HG02852 (cell line): Measurements from ENCODE around the gene ADAMTS9.

Experiments
- ATAC-seq: cut with Tn5 transposase; IDR thresholded peaks from one replicate; pipeline ENCODE4 v1.9.1; 2021; ENCODE audit warnings: mild to moderate bottlenecking, moderate library complexity; ENCODE audit not compliant: unreplicated experiment

The ADAMTS9 gene

DNA sequence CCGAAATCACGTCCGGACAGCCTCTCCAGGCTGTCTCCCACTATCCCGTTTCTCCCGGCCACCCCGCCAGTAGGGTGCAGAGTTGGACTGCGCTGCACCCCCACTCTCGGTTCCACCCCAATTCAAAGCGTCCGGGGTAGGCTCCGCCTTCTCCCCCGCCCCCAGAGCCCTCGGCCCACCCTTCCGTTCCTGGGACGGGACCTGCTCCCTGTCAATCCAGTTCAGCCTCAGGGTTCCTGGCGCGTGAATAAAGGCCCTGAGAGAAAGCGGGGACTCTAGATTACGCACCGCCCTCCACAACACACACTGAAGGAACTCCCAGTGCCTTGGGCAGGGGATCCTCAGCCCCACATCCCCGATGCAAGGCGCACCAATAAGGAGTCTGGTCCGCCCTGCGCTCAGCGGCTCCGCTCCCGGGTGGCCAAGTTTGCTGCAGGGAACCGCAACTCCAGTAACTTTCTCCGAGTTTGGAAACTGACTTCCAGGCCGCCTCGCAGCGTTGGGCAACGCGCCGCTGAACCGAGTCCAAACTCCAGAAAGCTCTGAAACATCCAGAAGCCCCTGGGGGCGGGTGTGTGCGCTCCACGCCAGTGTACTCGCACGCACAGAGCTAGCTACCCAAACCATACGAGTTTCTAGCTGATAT is 1.9 kb downstream of the ADAMTS9 start:
- no peak for ATAC-seq

DNA sequence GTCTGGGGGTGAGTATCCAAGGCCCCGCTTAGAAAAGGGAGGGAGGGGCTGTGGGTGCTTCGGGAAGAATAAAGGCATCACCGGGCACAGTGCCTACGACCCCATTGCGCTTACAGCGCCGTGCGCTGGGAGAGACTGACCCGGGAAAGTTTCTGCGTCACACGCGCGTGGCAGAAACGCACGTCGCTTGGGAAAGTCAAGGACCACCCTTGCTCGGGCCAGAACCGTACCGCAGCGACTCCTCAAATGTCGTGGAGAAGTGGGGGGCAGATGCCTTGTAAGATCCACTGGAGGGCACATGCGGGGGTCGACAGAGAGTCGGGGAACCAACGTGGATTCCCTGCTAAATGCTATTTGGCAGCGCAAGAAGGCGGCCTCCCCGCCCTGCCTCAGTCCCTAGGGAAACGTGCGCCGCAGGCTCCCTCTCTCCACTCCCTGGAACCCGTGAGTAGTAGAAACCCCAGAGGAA is 2.4 kb downstream of the ADAMTS9 start:
- ATAC-seq: no peak

DNA sequence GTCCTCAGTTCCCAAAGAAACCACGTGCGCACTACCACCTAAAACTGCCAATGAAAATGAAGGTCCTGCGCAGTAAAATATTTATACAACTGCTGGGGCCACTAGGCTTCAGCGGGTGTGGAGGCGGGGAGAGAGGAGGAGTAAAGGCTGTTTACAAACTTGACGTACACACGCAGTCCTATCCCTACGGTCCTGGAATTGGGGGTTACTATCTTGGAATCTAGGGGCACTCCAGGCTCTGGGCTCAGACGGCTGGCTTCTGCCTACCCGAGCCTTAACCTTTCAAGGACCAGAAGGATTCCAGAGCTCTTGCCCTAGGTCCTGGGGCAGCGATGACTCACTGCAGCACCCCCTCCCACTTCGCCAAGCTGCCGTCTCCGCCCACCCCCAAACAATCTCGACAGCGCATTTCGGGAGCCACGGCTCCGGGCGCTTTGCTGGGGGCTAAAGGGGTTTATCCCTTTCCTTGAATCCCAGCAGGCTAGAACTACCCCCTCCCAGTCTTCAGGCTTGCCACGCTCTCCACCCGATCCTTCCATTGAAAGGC is 3.0 kb downstream of the ADAMTS9 start:
- no peak for ATAC-seq

DNA sequence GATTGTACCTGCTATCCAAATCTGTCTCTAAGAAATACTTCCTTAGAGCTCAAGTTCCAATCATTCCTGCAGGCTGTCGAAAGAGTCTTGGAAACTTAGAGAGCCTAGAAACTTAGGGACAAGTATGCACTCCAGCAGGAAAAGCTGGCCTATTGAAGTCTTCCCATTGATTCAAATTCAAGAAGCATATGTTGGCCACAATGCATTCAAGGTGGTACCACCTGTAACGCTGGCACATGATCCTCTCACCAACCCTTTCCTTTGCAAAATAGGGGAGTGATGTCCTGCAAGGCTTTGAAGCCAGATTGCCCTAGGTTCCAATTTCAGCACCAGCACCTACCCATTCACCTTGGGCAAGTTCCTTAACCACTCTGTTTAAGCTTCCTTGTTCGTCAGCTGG is 6.0 kb downstream of the ADAMTS9 start:
- ATAC-seq: no peak

DNA sequence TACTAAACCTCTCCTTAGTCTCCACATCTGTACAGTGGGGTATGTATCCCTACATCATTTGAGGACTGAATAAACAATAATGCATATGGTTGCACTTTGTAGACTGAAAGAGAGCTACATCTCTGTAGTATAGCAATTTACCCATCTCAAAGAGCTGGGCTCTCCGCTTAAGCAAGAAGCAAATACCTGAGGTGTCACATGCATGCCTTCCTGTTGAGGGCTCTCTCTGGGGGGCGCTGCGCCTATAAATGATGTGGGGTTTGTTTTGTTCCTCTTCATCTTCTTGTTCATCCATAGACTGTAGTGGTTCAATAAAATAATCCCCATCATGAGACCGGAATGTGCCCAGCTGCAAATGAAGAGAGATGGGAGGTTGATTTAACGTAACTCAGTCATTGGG is 6.8 kb downstream of the ADAMTS9 start:
- no peak for ATAC-seq

DNA sequence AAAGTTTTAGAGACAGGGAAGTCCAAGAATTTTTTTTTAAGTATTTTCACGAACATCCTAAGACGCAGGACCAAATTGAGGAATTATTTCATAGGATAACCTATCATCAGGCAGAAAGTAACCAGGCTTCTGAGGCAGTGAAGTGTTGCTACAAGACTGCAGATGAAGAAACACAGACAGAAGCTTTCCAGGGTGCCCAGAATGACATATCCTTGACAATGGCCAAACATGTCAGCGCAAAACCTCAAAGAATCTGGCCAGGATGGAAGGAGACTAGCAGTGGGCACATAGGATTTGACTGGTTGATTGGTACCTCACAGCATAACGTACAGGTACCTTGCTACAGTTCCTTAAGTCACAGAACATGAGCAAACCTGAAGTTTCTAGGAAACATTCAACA is 7.5 kb downstream of the ADAMTS9 start:
- no peak for ATAC-seq

DNA sequence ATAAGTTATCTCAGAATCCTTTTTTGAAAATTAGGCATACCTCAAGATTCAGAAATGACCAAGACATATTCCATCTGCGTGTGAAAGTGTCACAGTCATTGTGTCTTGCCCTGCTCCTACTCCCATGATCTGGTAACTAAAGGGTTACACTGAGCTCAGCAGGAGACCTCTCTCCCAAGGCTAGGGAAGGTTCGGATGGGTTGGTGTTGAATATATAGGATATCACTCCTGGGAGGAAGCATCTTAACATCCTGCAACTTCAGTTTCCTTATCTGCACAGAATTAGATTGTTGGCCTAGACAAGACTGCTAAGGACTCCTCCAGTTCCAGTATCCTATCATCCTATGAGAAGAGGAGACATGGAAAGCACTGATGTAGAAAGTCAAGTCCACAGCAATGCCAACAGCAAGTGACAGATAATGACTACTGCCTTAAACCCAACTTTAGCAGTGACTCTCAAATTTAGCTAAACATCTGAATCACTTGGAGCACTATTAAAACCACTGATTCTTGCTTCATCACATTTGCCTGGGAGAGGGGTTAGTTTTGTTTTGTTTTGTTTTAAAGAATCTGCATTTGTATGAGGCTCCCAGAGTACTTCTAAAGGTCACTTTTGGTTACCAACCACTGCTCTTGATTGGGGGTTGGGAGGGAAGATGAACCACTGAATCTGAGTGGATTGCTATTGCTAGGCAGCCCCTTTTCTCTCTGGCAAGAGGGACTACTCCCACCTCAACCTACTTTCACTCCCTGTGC is 9.7 kb downstream of the ADAMTS9 start:
- ATAC-seq: no peak

DNA sequence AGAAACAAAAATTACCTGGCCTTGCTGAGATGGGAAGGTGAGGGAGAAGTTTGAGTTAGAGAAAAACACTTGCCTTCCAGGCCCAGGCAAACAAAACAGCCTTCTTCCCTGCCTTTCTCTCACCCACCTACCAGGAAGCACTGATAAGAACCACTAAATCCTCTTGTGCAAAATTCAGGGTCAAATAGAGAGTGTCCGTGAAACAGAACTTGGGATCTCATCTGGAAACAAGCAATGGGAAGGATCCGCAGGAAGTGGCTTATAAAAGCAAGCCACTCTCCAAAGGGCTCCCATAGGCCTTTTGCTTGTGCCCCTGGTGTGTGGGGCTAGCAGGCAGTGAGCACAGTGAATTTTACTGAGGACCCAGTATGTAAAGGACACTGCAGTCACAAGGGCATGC is 11.0 kb downstream of the ADAMTS9 start:
- no peak for ATAC-seq

DNA sequence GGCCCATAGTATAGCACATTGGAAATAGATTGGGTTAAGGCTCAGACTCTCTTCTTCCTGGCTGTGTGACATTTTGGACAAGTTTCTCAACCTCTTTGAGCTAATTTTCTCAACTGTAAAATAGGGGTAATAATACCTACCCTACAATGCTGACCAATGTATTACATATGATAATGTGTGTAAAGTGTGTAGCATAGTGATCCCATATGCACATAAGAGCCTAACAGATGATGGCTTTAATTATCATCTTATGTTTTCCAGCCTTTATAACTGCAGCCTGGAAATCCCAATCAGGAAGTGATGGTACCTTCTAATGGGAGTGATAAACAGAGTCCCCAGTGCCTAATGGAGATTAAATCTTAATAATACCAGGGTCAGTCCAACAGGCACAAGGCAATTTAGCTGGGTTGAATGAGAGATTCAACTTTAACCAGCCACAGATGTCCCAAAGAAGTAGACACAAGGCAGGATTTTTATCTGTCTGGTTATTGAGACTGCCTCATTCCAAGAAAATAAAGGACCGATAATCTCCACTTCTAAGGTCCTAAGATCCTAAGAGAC is 12.0 kb downstream of the ADAMTS9 start:
- no peak for ATAC-seq

DNA sequence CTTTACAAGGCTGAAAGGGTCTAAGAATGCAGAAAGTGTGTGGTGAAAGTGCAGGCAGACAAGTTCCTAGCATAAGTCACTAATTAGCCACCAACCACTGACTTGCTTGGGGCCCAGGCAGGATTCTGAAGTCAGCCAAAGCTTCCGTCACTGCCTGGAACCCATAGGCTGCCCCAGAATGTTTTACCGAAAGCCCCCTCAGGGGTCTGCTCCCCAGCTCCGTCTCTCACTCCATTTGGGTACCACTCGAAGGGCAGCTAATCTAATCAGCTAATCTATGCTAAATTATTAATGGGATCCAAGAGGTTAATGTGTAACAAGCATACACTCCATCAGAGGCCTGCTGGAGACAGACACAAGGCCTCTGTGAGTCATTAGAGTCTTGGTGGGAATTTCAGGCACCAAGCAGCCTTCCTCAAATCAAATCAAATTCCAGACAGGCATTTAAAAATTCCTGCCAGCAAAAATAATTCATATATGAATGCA is 13.2 kb downstream of the ADAMTS9 start:
- ATAC-seq: no peak

DNA sequence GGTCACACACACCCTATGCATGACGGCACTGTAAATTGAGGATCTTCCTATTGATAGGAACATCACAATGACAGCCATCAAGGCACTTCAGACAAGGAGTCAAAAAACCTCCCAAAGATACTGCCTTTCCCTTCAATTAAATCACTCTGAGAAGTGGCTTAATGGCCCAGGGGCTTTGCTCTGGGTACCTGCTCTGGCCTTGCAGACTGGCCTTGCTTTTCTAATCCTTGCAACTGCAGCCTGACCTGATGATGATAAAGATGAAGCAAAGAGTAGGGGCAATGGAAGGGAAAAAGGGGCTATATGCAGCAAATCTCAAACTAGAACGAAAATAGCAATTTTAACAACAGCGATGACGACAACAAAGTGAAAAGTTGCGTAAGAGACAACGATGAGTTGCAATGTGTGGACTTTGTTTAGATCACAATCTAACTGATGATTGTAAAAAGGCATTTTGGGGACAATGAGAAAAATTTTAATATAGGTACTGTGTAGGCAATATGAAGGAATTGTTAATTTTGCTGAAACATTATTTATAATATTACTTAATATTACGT is 14.6 kb downstream of the ADAMTS9 start:
- no peak for ATAC-seq

DNA sequence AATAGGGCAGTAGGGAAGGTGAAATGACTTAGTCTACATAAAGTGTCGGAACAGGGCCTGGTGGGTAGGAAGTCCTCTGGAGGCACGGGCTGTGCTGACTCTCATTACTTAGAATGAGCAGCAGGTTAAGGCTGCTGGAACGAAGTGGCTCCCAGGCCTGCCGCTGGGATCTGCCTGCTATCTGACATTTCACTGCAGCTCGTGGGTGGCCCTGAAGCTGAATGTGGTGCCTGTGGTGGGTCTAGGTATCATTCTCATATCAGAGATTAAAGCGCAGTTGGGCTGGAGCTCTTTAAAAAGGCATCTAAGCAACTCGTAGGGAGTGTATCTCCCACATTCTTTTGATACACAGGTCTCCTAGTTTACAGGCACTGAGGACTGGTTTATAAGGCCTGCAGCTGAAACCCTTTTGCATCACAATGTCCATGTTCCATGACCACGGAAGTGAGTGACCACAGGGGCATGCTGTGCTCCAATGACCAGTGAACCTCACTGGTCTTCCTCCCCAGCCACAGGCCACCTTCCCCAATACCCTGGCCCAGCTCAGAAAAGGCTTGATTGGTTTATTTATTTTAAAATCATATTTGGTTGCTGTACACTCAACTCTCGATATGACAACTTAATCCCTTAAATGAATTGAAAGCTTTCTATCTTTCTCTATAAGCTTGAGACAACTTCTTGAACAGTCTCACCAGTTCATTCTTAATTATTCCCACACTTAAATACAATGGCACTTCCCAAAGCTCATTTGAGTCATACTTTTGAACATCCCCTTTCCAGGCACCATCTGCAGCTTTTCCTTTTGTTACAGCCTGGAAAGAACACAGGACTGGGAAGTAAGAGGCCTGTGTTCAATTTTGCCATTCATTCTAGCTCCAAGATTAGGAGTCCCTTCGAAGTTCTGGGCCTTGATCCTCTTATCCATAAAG is 19.0 kb downstream of the ADAMTS9 start:
- ATAC-seq: no peak

DNA sequence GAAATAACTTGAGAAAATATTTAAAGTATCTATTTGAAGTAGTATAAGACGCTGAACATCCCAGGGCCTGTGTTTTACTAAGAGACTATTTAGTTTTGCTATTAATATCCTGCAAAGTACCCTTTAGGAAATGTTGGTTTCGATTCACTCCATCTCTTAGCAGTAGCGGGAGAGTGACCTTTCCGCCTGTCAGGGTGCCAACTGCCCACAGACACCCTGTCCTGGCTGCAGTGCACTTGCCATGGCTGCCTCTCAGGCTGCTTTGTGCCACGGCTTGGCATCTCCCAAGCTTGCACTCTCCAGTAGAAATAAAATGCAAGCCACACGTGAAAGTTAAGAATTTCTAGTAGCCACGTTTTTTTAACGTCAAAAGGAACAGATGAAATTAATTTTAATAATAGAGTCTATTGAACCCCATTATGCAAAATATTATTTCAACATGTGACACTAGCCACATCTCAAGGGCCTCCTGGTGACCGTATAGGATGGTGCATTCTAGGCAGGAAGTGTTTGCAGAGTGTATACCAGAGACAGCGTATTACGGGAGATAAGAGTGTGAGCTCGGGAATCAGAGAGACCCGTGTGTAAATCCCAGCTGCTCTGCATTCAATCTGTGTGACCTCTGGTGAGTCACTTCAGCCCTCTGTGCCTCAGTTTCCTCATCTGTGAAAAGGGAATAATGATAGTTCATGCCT is 19.8 kb downstream of the ADAMTS9 start:
- no peak for ATAC-seq

DNA sequence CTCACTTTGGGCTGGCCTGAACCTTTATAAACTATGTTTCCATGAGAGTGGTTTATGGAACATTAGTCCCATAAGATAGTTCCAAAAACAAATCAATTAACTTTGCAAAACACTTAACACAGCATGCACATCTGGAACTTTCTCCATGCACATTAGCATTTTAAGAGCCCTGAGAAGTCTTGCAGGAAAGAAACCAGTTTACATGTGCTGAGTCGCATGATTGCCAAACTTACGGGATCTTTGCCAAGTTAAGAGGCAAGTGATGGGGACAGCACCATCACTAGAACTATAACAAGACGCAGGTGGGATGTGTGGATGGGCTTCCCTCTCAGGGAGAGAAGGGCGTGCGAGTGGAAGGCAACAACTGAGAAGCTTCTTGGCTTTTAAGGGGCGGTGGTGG is 20.7 kb downstream of the ADAMTS9 start:
- ATAC-seq: no peak

DNA sequence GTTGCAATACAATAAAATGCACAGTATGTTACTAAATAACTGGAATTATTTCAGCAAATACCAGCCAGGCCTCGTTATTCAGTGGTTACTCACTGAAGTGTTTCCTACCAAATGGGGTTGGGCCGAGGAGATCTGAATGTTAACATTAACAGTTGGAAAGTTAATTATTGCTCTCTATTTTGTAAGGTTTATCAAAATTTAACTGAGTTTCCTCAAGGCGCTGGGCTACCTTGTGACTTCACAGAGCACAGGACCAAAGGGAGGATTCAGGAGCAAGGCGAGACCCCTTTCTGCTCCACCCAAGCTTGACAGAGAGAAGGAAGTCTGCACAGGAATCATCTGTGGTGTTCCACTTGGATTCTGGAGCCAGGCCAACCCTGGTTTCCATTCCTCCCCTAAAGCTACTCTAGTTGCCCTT is 21.6 kb downstream of the ADAMTS9 start:
- ATAC-seq: no peak

DNA sequence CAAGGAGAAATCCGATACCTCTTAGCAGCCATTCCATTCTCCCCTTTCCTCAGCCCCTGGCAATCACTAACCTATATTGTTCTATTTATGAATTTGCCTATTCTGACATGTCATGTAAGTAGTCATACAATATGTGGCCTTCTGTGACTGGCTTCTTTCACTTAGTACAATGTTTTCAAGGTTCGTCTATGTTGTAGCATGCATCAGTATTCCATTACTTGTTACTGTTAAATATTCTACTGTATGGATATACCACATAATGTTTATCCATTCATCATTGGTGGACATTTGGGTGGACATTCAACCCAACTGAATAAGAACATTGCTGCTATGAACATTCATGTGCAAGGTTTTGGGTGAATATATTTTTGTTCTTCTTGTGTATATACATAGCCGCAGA is 23.4 kb downstream of the ADAMTS9 start:
- ATAC-seq: no peak

DNA sequence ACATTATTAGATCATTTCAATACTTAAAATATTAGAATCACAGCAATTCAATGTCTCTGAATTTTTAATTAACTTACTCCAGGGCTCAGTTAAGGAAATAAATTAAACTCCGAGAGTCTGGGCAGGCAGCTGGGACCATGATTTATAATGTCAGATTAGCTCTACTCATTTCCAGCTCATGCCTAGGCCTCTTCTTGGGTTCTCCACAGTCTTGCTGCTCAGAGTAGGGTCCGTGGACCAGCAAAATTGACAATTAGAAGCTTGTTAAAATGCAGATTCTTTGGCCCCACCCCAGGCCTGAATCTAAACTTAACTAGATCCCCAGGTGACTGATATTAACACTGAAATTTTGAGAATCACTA is 28.2 kb downstream of the ADAMTS9 start:
- no peak for ATAC-seq

DNA sequence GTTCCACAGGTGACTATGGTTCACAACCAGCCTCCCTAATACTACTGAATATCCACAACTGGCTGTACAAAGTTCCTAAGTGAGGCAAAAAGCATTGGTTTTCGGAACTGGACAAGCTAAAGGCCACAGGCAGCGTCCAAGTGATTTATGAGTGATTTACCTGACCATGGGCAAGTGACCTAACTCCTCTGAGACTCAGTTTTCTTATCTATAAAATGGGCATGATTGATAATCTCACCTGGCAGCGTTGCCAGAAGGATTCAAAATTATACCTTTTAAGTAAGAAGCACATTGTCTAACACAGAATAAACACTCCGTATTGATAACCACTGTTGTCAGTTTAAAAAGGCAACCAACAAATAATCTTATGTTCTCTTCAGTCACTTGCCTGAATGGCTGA is 29.8 kb downstream of the ADAMTS9 start:
- ATAC-seq: no peak

DNA sequence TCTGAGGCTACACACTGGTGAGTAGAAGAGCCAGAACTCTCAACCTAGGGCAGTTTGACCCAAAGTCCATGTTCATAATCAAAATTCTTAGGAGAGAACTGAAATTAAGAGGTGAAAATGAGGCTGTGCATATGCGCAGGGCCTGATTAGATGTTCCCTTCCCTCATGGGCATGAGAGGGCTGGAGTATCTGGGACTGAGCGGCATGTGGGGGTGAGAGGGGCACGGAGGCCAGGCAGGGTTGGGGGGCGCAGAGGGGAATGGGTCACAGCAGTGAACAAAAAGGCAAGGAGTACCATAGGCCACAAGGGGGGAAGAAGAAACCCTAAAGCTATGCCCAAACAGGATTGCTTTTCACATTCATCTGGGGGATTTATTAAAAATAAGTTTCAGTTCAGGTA is 31.3 kb downstream of the ADAMTS9 start:
- no peak for ATAC-seq

DNA sequence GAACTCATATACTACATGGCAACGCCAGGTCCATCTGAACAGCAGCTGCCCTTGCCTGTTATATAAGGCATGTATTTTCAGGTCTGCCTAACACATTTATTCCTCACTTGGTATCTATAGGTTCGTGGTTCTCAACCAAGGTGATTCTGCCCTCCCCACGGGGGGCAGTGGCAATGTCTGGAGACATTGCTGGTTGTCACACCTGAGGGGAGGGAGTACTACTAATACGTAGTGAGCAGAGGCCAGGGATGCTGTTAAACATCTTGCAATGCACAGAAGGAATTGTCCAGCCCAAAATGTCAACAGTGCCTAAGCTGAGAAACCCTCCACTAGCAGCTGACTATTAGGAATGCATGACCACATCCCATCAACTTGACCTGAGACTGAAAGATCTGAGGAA is 32.6 kb downstream of the ADAMTS9 start:
- ATAC-seq: no peak
